OCI-M2 (cell line): ENCODE measurements around the gene CNN2.

Source experiments
- DNase-seq: peaks from one replicate; lab custom pipeline; 2025; ENCODE audit not compliant: unreplicated experiment; lab: John Stamatoyannopoulos, UW

The CNN2 gene

GRCh38 chr19:1047696-1048147 is 21.3 kb downstream of the CNN2 start:
- DNase-seq: no peak

- DNase-seq: no peak
Measured at GRCh38 chr19:1049106-1049505, 22.7 kb downstream of the CNN2 start.

- DNase-seq: no peak
Measured at GRCh38 chr19:1049800-1050199, 23.4 kb downstream of the CNN2 start.

- DNase-seq: no peak
Measured at GRCh38 chr19:1050989-1051788, 24.8 kb downstream of the CNN2 start.

GRCh38 chr19:1051791-1052190 is 25.4 kb downstream of the CNN2 start:
- DNase-seq: no peak

- DNase-seq: no peak
Measured at GRCh38 chr19:1052349-1052975, 26.1 kb downstream of the CNN2 start.

GRCh38 chr19:1053176-1054101 is 27.0 kb downstream of the CNN2 start:
- DNase-seq: no peak

GRCh38 chr19:1054102-1055027 is 28.0 kb downstream of the CNN2 start:
- DNase-seq: no peak

GRCh38 chr19:1055028-1055425 is 28.6 kb downstream of the CNN2 start:
- DNase-seq: no peak

GRCh38 chr19:1055886-1056620 is 29.6 kb downstream of the CNN2 start:
- no peak for DNase-seq

- no peak for DNase-seq
Measured at GRCh38 chr19:1057176-1057855, 30.9 kb downstream of the CNN2 start.

- DNase-seq: no peak
Measured at GRCh38 chr19:1058112-1058511, 31.7 kb downstream of the CNN2 start.

- DNase-seq: no peak
Measured at GRCh38 chr19:1060689-1061088, 34.3 kb downstream of the CNN2 start.

- no peak for DNase-seq
Measured at GRCh38 chr19:1061987-1062386, 35.6 kb downstream of the CNN2 start.

- no peak for DNase-seq
Measured at GRCh38 chr19:1062387-1063029, 36.1 kb downstream of the CNN2 start.

- DNase-seq: no peak
Measured at GRCh38 chr19:1063030-1063908, 36.9 kb downstream of the CNN2 start.

GRCh38 chr19:1063909-1064660 is 37.7 kb downstream of the CNN2 start:
- DNase-seq: no peak
